BE2C (cell line): ENCODE measurements around the gene ABHD6. TPM values are rescaled to one million over a fixed set of nuclear protein-coding genes. Genes with fewer than 3 reads are reported as not detected.
A peak's percentile ranks its signal among the peaks of the same experiment; 100 is the strongest.

ENCODE experiments used
- DNase-seq: peaks from one replicate; pipeline ENCODE4 v3.0.0-alpha.2; 2020
- H3K27me3 ChIP-seq: fragments of 250-450 bp; sonication (Bioruptor Pico); 2 replicates; pipeline ENCODE4 v1.5.1; 2020; ENCODE audit warnings: mild to moderate bottlenecking
- H3K36me3 ChIP-seq: fragments of 250-450 bp; sonication (Bioruptor Pico); 2 replicates; pipeline ENCODE4 v1.5.1; 2020; ENCODE audit warnings: mild to moderate bottlenecking
- H3K4me1 ChIP-seq: fragments of 250-450 bp; sonication (Bioruptor Pico); 2 replicates; pipeline ENCODE4 v1.5.1; 2020
- H3K4me3 ChIP-seq: 2 replicates; pipeline ENCODE4 v1.5.1; 2011; ENCODE audit warnings: low read depth, low read length
- H3K9me3 ChIP-seq: fragments of 250-450 bp; sonication (Bioruptor Pico); 2 replicates; pipeline ENCODE4 v1.5.1; 2020
- polyA plus RNA-seq: library from polyadenylated mRNA; unstranded; fragments of >200 nt; gene quantifications from one replicate; pipeline ENCODE4 v1.2.1, GENCODE V29; 2012; ENCODE audit warnings: low read depth, missing spikeins; ENCODE audit not compliant: insufficient read length, insufficient read depth
- TF ChIP-seq, protein P1 (sequence below): IDR thresholded peaks from 2 replicates; pipeline ENCODE4 v1.5.1; 2012; ENCODE audit warnings: mild to moderate bottlenecking, low read depth, low read length

The ABHD6 gene, protein sequence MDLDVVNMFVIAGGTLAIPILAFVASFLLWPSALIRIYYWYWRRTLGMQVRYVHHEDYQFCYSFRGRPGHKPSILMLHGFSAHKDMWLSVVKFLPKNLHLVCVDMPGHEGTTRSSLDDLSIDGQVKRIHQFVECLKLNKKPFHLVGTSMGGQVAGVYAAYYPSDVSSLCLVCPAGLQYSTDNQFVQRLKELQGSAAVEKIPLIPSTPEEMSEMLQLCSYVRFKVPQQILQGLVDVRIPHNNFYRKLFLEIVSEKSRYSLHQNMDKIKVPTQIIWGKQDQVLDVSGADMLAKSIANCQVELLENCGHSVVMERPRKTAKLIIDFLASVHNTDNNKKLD
- 5.2 TPM for polyA plus RNA-seq

DNA sequence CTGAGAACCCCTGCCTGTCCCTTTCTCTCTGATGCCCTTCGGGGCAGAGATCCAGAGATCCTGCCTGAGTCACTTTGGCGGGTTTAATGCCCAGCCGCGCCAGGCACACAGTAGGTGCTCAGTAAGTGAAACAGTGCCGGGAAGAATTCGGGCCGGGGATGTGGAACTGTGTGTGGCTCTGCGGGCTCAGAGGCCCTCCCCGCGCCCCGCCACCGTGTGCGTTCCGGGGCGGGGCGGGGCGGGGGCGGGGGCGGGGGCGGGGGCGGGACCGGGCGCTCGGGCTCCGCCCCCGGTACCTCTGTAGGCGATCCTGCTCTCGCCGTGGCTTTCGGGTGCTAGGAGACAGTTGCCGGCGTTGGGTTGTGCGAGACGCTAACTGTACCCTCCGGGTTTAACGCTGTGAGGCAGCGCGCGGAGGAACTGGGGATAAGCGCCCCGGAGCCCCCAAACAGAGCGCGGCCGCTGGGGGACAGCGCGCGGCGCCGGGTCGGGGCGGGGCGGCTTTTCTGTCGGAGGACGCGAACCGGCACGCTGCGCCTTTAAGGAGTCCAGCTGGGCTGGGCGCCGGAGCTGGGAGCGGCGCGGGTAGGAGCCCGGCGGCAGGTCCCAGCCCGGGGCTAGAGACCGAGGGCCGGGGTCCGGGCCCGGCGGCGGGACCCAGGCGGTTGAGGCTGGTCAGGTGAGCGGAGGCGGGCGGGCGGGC lies at the start of gene ABHD6:
Gene ABHD6, plus strand, starts transcription at position 555 of the 703 bp plus-strand sequence. CDS start 18,795 bp downstream, outside the sequence.
- H3K27me3 ChIP-seq: no peaks in the 10 kb centered on the region
- H3K36me3 ChIP-seq: no peaks in the 10 kb centered on the region
- no peaks in the 10 kb centered on the region for H3K9me3 ChIP-seq
- peak; percentile 63 for DNase-seq
- no peaks in the 10 kb centered on the region for H3K4me1 ChIP-seq
- peak within 1 kb of the TSS; percentile 71 for H3K4me3 ChIP-seq
- TF ChIP-seq, protein P1, sequence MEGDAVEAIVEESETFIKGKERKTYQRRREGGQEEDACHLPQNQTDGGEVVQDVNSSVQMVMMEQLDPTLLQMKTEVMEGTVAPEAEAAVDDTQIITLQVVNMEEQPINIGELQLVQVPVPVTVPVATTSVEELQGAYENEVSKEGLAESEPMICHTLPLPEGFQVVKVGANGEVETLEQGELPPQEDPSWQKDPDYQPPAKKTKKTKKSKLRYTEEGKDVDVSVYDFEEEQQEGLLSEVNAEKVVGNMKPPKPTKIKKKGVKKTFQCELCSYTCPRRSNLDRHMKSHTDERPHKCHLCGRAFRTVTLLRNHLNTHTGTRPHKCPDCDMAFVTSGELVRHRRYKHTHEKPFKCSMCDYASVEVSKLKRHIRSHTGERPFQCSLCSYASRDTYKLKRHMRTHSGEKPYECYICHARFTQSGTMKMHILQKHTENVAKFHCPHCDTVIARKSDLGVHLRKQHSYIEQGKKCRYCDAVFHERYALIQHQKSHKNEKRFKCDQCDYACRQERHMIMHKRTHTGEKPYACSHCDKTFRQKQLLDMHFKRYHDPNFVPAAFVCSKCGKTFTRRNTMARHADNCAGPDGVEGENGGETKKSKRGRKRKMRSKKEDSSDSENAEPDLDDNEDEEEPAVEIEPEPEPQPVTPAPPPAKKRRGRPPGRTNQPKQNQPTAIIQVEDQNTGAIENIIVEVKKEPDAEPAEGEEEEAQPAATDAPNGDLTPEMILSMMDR: no peak

DNA sequence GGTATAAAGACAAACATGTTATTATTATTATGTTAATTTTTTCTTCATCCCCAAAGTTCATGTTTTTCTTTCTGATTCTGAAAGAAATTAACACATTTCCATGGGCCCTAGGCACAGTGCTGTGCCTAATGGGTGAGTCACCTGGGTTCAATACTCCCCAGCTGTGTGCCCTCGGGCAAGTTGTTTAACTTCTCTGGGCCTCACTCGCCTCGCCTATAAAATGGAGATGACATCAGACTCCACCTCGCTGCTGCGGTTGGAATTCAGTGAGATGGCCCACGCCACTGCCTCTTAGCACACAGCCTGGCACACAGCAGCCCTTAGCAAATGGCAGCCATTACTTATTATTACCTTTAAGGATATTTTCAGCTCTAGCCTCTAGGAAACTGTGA lies 49.4 kb upstream of the ABHD6 start:
- Histone ChIP-seq H3K4me1 (no peaks in the 10 kb centered on the region), H3K27me3 (no peaks in the 10 kb centered on the region), H3K4me3 (no peak overlapping the region), H3K9me3 (no peaks in the 10 kb centered on the region), H3K36me3 (no peaks in the 10 kb centered on the region)
- TF ChIP-seq, protein P1: no peak
- no peak for DNase-seq

DNA sequence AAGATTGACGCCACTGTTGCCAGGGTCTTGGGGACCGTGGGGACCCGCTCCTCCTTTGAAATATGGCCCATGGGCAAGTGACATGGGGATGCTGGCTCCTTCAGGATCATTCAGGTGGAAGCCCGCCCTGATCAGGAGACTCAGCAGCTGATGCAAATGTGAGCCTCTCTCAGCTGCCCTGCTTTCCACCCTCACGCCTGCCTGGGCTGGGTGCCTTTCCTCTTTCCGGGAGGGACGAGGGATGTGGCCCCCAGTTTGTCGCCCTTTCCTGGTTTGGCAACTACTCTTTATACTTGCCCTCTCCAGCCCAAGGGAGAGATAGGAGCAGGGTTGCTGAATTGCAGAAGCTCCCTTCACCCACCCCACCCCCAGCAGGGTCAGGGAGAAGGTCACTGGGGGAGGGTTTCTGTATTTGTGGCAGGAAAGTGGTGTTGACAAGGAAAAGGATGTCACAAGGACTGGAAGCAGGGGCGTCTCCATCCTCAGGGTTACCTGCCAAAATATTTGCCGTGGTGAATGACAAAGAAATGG lies 48.6 kb upstream of the ABHD6 start:
- TF ChIP-seq, protein P1: no peak
- H3K27me3 ChIP-seq: no peaks in the 10 kb centered on the region

DNA sequence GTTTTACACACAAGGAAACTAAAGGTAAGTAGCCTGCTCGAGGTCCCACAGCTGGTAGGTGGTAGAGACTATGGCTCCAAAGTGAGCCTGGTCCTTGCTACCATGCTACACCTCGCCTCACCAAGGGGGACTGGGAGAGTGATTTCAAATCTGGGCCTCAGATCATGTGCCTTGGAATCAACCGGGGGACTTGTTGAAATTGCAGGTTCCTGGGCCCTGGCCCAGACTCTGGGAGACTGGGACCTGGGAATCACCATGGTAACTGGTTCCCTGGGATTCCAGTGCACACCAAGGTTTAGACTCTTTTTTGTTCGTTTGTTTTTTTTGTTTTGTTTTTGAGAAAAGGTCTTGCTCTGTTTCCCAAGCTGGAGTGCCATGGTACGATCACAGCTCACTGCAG lies 47.9 kb upstream of the ABHD6 start:
- H3K4me3 ChIP-seq: no peak overlapping the region
- no peak for DNase-seq
- no peaks in the 10 kb centered on the region for H3K27me3 ChIP-seq
- H3K9me3 ChIP-seq: no peaks in the 10 kb centered on the region
- H3K4me1 ChIP-seq: no peaks in the 10 kb centered on the region
- no peaks in the 10 kb centered on the region for H3K36me3 ChIP-seq
- TF ChIP-seq, protein P1: no peak

More for the DNA sequence above, 48.6 kb upstream of the ABHD6 start:
- Histone ChIP-seq H3K4me1 (no peaks in the 10 kb centered on the region), H3K36me3 (no peaks in the 10 kb centered on the region), H3K9me3 (no peaks in the 10 kb centered on the region), H3K4me3 (no peak overlapping the region)
- no peak for DNase-seq

DNA sequence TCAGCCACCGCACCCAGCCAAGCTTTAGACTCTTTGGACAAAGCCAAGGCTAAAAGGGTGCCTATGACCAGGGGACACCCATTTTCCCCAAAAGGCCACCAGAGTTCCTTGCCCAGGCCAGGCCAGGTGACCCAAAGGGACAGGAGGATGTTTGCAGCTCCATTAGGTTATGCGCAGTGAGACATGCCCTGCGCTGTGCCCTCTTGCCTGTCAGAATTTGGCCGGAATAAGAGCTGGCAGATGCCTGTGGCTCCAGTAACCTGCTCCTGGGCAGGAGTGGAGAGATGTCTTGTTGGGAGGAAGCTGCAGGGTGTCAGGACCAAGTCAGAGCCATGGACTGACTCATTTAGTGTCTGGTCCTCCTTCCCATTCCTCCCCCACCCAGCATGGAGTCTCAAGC lies 47.3 kb upstream of the ABHD6 start:
- no peaks in the 10 kb centered on the region for H3K36me3 ChIP-seq
- H3K4me1 ChIP-seq: no peaks in the 10 kb centered on the region
- H3K27me3 ChIP-seq: no peaks in the 10 kb centered on the region
- H3K9me3 ChIP-seq: no peaks in the 10 kb centered on the region
- DNase-seq: no peak
- TF ChIP-seq, protein P1: no peak
- H3K4me3 ChIP-seq: no peak overlapping the region

DNA sequence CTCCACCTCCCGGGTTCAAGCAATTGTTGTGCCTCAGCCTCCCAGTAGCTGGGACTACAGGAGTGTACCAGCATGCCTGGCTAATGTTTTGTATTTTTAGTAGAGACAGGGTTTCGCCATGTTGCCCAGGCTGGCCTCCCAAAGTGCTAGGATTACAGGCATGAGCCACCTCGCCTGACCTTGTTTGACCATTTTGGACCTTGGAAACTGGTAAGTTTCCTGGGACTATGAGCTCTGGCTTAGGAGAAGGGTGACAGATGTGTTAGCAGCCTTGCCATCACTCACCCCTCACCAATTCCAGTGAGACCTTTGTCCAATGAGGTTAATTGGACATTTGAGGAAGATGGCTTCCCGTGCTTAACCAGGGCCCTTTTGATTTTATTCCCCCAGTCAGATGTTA lies 46.7 kb upstream of the ABHD6 start:
- no peak for DNase-seq
- H3K9me3 ChIP-seq: no peaks in the 10 kb centered on the region
- no peaks in the 10 kb centered on the region for H3K4me1 ChIP-seq
- TF ChIP-seq, protein P1: no peak
- H3K4me3 ChIP-seq: no peak overlapping the region
- no peaks in the 10 kb centered on the region for H3K27me3 ChIP-seq
- H3K36me3 ChIP-seq: no peaks in the 10 kb centered on the region
